NCI-H2227 (cell line): ENCODE data around the gene ANXA4.
"Not testable (repeated sequence)": the region's sequence is repeated elsewhere in the genome, so short reads cannot be mapped to it uniquely, and the experiment has no call there.

ENCODE experiments used
- DNase-seq: peaks from one replicate; lab custom pipeline; 2025; ENCODE audit not compliant: unreplicated experiment; lab: John Stamatoyannopoulos, UW

ANXA4 gene

DNA sequence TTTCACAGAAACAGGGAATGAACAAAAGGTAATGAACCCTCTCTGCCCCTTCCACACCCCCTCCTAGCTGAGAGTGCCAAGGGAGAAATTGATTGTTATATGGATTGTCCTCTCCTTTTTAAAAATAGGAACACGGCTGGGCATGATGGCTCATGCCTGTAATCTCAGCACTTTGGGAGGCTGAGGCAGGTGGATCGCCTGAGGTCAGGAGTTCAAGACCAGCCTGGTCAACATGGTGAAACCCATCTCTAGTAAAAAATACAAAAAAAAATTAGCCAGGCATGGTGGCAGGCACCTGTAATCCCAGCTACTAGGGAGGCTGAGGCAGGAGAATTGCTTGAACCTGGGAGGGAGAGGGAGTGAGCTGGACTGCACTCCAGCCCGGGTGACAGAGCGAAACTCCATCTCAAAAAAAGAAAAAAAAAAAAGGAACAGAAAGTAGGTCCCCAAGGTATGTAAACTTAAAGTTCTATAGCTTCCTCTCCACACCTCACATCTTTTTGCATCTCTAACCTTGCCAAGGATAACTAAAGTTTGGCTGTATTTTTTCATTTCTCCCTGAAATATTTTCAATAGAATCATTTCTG lies 60.9 kb downstream of the ANXA4 start:
- not testable (repeated sequence) for DNase-seq

DNA sequence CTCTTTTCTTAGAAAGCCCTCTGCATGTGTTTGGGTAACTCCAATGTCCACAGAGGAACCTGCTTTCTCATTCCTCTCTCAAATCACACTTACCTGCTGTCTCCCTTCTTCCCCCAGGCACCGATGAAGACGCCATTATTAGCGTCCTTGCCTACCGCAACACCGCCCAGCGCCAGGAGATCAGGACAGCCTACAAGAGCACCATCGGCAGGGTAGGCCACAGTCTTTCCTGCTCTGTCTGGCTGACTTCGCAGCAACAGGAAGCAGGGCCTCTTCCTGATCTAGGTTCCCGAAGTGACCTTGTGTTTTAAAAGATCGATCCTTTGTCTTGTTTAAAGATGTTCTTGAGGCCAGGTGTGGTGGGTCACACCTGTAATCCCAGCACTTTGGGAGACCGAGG lies 62.5 kb downstream of the ANXA4 start:
- no peak for DNase-seq

DNA sequence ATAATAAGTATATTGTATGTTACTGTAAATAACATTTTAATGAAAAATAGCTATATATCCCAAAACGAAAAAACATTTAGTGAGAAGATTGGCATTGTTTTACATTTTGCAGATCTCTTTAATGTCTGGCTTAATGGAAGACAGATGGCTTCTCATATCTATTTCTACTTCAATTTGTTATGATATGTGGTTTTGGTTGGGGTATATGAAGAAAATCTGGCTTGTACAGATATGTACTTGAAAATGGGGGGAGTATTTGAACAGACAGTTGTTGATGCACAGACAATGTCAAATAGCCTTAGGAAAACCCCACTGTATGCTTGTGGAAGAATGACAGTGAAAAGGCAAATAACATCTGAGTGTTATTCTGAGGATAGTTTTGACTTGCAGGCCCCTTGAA lies 64.0 kb downstream of the ANXA4 start:
- no peak for DNase-seq

DNA sequence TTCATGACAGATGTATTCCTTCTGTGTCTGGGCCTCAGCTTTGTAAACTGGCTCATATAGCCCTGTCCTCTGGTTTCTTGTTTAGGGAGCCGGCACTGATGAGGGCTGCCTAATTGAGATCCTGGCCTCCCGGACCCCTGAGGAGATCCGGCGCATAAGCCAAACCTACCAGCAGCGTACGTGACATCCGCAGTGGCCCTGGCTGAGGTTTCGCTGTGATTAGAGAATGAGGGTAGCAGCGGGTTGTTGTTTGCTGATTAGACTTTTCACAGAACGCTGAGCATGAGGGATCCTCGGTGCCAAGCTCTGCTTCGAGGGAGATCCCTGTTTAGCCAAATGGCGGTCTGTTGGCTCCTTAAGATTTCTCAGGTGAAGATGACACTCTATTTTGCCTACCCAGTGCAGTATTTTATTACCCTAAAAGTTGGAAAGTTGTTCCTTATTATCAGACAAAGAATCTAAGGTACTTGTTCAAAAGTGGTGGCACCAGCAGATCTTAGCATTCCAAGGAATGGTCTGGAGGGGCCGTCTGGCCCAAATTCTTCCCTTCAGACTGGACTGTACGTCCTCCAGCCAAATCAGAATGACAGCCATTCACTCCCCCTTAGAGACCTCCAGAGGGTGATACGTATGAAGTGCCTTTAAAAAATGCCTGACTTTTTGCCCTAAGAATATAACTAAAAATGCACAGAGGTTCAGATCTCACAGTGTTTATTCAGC lies 66.0 kb downstream of the ANXA4 start:
- no peak for DNase-seq

DNA sequence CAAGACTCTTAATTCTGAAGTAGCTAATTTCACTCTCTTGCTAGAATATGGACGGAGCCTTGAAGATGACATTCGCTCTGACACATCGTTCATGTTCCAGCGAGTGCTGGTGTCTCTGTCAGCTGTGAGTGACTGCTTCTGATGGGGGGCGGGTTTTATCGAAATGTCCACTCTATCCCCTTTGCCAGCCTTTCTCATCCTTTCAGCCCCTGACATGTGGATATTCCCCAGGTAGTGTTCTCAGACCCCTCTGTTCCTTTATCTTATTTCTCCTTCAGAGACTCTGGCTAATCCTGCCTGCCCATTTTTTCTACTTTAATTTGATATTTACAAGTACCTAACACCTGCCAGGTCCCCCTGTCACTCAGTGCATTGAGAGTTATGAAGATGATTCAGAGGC lies 68.6 kb downstream of the ANXA4 start:
- no peak for DNase-seq

DNA sequence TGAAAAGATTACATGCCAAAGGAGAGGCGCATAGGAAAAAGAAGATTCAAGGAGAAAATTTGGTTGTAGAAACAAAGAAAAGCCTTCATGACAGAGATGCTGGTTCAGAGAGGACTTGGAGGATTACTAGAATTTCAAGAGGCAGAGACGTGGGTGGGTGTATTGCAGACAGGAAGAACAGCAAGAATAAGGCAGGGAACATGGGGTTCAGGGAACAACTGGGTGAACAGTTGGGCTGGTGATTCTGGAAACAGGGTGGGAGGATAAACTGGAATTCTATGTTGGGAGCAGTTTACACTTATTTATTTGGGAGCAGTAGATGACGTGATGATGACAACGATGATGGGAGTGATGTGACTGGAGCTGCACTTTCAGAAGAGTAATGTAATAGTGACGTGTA lies 69.1 kb downstream of the ANXA4 start:
- no peak for DNase-seq

DNA sequence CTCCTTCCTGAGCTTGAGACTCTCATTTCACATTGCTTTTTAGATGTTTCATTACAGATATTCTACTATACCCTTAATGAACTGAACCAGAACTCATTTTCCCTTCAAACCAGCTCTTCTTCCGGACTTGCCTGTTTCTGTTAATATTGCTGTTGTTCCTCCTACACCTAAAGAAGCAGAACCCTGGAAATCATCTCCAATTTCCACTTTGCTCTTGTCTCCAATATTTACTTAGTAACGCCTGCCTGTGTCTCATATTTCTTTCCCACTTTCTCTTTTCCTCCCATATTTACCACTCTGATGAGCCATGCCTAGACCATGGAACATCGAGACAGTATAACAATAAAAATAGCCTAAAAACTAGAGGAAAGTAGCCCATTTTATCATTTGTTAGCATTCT lies 69.7 kb downstream of the ANXA4 start:
- DNase-seq, result no peak

DNA sequence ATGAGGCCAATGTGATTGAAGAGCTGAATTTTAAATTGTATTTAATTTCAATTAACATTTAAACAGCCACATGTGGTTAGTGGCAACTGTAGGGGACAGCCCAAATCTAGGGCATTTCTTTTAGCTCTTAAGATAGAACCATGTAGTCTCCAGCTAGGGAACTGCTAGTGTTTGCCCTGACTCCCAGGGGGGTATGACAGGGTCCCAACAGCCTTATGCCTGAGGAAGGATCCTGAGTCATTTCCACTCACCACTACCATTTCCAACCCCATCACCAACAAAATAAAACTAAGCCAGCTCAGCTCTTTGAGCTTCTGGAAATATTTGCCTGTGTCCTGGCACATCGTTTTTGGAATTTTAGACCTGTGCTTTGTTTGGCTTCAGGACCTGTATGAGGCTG lies 73.8 kb downstream of the ANXA4 start:
- DNase-seq, result no peak

DNA sequence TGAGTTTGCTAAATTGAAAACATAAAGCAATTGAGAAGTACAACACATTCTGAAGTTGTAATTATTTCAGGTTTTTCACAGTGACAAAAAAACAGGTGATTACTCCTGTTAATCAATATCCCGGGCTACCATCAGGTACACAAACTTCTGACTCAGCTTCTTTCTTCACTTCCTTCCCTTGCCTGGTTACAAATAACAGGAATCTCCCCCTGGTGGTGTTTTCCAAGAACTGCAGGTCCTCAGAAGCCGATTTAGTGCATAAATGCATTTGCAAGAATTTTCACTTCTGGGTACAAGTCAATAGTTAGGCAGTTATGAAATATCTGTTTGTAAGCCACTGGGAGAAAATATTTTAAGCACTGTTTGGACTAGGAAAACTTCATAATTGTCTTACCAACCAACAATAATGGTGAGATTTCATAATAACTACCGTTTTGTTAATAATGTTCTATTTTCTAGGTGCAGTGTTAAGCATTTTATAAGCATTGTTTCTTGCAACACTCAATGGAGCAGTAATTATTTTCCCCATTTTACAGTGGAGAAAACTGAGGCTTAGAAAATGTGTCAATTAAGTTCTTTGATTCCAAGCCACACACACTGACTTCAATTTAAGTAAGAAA lies 75.1 kb downstream of the ANXA4 start:
- peak; percentile 89 for DNase-seq

DNA sequence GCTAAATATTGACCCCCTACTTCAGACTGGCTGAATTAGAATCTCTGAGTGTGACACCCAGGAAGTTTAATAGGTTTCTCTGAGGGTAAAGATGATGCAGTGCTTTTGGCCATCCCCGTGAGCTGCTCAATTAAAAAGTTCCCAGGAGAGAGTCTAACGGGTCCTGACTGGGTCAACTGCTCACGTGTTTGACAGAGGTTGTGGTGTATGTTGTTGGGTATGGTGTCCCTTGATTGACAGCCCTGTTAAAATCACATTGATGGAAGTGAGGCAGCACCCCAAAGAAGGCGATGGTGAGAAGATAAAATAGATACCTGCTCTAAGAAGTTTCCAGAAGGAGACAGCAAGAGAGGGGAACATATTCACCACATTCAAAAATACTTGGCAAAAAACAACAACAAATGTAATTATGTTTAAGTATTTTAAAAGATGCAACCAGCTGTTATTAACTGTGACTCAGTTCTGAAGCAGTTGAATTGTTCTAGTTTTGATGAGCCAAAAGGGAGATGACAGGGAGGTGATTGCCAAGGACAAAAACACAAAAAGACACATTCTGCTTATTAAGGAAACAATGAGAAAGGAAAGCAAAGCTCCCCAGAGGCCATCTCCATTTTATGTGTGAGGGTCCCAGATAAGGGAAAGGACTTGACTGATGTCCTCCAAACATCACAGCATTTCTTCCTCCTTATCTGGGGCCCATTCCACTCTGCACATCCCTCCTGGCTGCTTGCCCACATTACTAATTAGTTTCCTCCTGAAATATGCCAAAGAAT lies 76.0 kb downstream of the ANXA4 start:
- DNase-seq, result no peak

DNA sequence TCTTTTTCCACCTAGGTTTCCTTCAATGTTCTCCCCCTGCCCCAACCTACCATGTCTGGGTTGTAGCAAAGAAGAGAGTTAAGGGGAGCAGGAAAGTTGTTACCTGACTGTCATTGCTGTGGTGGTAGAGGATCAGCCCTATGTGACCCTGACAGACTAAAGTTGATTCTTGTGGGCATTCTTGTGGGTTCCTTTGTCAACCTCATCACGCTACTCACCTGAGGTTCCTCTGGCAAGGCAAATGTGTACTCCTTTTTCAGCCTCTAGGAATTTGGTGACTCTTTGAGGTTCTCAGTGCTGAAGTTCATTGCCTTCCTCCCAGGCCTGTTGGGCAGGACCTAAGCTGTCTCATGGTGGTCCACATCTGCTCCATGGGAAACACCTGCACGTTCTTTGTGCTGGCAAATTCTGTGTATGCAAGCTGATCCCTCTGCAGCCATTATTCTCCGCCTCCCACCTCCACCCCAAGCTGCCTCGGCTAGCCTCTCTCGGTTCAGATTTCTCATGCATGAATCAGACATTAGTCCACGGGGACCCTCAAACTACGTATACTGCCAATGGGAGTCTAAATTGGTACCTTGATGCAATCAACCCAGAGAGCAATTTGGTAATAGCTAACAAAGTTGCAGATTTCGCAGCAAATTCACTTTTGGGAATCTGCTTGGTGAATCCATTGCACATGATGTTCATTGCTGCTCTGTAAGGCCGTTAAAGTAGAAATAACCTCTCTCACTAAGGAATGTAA lies 86.0 kb downstream of the ANXA4 start:
- DNase-seq, result peak; percentile 12

DNA sequence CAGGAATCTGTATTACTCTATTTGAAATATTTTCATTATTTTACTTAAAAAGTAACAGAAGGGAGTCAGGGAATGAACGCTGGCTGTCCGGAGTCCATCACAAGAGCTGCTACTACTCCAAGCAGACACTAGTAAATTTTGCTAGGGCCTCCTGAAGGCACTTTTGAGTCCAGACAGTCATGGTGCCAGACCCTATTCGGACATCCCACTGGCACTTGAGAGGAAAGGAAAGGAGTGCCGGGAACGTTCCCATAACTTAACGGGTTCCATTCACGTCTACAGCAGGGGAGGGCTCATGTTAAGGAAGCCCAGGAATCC lies 87.0 kb downstream of the ANXA4 start:
- no peak for DNase-seq

DNA sequence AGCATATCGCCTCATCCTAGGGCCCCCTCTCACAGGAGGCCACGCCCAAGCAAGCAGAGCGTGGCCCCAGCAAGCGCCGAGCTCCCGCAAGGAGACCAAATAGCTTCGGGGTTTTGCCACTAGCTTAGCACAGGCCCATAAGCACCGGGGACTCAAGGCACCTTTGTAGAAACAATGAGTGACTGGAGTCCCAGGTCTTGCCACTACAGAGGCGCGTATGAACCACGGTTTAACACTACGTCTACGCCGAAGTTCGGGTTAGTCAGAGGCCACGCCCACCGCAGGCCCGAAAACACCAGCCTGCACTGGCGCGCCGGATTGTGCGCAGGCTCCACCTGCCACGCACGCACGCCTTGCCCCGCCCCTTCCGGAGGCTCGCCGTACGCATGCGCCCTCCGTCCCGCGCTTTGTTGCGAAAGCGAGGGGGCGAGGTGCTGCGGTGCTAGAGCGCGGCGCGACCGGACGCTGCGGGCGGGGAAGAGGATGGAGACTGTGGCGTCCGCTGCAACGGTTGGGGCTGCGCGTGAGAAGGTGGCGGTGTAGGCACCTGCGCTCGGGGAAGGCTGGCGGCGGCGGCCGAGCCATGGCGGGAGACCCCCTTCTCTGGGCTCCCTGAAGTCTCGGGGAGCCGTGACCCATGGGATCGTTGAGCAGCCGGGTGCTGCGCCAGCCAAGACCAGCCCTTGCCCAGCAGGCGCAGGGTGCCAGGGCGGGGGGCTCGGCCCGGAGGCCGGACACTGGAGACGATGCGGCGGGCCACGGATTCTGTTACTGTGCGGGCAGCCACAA lies 87.5 kb downstream of the ANXA4 start, which contains the start of gene GMCL1:
GMCL1 (plus strand) TSS at position 405 of the 789 bp plus-strand sequence; CDS start at position 638, 233 bp downstream.
- DNase-seq, result peak; percentile 99

DNA sequence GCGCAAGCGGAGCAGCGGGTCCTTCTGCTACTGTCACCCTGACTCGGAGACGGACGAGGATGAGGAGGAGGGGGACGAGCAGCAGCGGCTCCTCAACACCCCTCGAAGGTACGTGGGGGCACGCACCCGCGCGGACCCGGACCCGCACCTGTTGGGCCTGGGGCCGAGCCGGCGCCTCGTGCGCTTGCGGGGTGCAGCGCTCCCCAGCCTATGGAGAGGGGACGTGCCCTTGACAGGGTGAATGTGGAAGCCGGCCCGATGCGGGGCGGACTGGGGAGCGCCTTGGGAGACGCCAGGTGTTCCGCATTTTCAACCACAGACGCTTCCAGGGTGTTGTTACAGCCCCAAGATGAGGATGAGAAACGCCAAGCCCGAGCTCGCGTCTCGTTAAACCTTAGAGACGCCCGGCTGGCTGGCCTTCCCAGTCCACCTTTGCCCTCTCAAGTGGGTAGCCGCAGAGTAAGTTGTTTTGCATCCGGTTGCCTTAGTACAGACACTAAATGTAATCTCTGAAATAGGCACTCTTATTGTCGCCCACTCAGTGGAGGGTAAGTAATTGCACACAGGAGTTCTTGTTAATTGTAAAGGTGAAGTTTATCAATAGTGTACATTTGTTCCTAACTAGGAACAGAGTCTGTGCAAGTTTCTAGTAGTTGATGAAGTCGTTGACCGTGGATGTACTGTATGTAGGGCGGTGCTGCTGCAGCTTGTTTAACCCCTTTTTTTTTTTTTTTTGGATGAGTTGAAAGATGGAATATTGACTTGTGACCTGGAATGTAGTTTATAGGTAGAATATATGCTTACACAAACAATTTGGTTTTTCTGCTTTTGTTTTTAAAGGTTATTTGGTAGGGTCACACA lies 88.3 kb downstream of the ANXA4 start:
- DNase-seq, result peak; percentile 47

DNA sequence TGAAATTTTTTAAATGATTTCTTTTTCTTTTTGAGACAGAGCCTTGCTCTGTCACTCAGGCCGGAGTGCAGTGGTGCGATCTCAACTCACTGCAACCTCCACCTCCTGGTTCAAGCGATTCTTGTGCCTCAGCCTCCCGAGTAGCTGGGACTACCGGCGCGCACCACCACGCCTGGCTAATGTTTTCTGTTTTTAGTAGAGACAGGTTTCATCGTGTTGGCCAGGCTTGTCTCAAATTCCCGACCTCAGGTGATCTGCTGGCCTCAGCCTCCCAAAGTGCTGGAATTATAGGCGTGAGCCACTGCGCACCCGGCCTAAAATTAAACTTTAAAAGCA lies 88.9 kb downstream of the ANXA4 start:
- not testable (repeated sequence) for DNase-seq

DNA sequence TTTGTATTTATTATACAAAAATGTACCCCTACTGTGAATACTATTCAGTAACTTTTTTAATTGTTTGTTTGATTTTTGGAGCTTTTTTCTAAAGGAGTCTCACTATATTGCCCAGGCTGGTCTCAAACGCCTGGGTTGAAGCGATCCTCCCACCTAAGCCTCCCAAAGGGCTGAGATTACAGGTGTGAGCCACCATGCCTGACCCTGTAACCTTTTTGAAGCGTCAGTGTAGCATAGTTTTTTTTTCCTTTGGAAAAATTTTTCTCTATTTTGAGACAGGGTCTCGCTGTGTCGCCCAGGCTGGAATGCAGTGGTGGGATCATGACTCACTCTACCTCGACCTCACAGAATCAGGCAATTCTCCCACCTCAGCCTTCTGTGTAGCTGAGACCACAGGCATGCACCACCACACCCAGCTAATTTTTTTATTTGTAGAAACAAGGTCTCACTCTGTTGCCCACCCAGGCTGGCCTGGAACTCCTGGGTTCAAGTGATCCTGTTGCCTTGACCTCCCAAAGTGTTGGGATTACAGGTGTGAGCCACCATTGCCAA lies 89.5 kb downstream of the ANXA4 start:
- DNase-seq, result no peak

DNA sequence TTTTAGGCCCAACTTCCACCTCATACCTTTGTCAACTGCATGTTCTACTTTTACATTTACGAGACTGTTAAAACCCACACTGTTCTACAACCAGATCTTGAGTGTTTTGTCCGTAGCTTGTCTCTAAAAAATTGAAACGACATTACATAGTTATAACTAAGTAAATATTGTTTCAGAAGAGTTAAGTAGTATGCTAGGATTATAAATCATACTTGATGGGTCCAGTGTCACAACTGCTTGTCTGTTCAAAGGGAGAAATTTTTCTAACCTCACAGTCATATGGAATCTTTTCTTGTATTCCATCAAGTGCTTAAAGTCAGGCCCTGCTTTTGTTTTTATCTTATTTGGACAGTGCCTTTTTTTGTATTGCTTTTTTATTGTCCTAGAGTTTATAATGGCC lies 91.8 kb downstream of the ANXA4 start:
- DNase-seq, result no peak

DNA sequence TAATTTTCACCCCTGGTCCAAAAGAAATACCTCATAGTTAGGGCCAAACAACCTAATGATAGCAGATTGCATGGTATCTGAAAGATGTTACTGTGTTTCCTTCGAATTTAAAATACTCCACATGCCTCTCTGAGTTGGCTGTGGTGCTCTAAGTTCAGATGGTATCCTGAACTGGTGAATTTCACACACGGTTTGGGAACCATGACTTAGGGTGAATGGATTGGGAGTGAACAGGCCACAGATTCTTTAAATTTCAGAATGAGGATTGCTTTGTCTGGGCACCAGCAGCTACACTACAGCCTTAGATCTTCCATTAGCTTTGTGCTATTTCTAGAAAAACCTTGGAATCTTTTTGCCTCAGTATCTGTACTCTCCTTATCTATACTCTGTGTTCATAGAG lies 93.7 kb downstream of the ANXA4 start:
- no peak for DNase-seq

DNA sequence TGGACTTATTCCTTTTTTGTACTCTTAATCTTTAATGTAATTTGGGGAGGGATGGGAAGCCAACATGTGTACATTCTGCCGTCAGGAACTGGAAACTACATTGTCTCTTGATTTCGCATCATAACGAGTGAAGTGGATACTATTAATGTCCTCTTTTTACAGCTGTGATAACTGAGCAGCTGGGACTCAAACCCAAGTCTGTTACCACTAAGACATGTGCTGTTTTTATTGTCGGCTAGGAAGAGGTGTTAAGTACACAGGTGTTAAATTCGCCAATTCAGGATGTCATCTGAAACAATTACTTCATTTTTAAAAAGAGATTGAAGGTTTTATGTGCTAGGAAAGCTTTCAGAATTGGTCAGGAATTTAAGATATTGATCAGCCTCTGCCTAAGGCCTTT lies 94.4 kb downstream of the ANXA4 start:
- no peak for DNase-seq
